Measurements from ENCODE around the gene CEP68. TPM values are rescaled to one million over a fixed set of nuclear protein-coding genes. Genes with fewer than 3 reads are reported as not detected.

CEP68 gene
- total and polyA plus RNA-seq, 8 donors: 4.4 to 13.2 (median 10.1) TPM

- FAIRE-seq: no peak
- Histone ChIP-seq H3K36me3 (no peaks in the 10 kb centered on the region), H3K4me1 (peaks cover 36 to 48% (median 38%) of the 10 kb centered on the region in 3 donors), H3K27me3 (no peaks in the 10 kb centered on the region), H3K4me3 (no peak overlapping the region), H3K27ac (peak overlapping the region in 1 of 4 donors; percentile 93), H3K9me3 (no peaks in the 10 kb centered on the region)
- intact Hi-C loops (cut with DNase I): loop anchor here in 1 of 3 donors (10.0 kb wide), 1 partner anchor 112 kb away; no protein-coding TSS in a partner anchor
- 58 to 75% methylated on average over 13 of the region's 13 CpGs for WGBS, 2 donors
- no peak for TF ChIP-seq CTCF (IDR thresholded peaks at IDR 0.05)
- no peak for DNase-seq
- ATAC-seq: no peak
These were observed 6.9 kb downstream of the CEP68 start for GRCh38 chr2:65062843-65063825.

GRCh38 chr2:65064728-65065552 lies 8.7 kb downstream of the CEP68 start:
- Histone ChIP-seq H3K27me3 (no peaks in the 10 kb centered on the region), H3K9me3 (no peaks in the 10 kb centered on the region), H3K4me1 (peaks cover 25 to 32% (median 26%) of the 10 kb centered on the region in 3 donors), H3K4me3 (no peak overlapping the region), H3K36me3 (peaks cover 0 to 3% (median 0%) of the 10 kb centered on the region in 3 donors), H3K27ac (peak overlapping the region in 3 of 4 donors; percentile 19 to 71 (median 67))
- FAIRE-seq (no peak), DNase-seq (peak in 4 of 6 donors; percentile 57 to 65 (median 60)), ATAC-seq (peak; percentile 49 to 77 (median 63))
- peak in 2 of 4 donors; percentile 8 to 43 for TF ChIP-seq CTCF (IDR thresholded peaks at IDR 0.05)
- WGBS, 2 donors: 35 to 40% methylated on average over 14 of the region's 14 CpGs
- intact Hi-C loops (cut with DNase I): loop anchor here in 1 of 3 donors (10.0 kb wide), 1 partner anchor 110 kb away; no protein-coding TSS in a partner anchor

- 76 to 82% methylated on average over 14 of the region's 14 CpGs for WGBS, 2 donors
- peak overlapping the region in 1 of 4 donors; percentile 12 for H3K27ac ChIP-seq
- no peaks in the 10 kb centered on the region for H3K9me3 ChIP-seq
- no peak for ATAC-seq
- H3K27me3 ChIP-seq: no peaks in the 10 kb centered on the region
- TF ChIP-seq CTCF (IDR thresholded peaks at IDR 0.05): no peak
- H3K36me3 ChIP-seq: peaks cover 0 to 17% (median 0%) of the 10 kb centered on the region in 3 donors
- no peak for FAIRE-seq
- DNase-seq: no peak
- H3K4me3 ChIP-seq: no peak overlapping the region
- H3K4me1 ChIP-seq: peaks cover 6 to 11% (median 7%) of the 10 kb centered on the region in 3 donors
- intact Hi-C loops (cut with DNase I): loop anchor here in 1 of 3 donors (10.0 kb wide), 1 partner anchor 107 kb away; no protein-coding TSS in a partner anchor
These were observed 11.8 kb downstream of the CEP68 start for GRCh38 chr2:65067806-65068553.

GRCh38 chr2:65069439-65069824 lies 13.2 kb downstream of the CEP68 start:
- Histone ChIP-seq H3K27me3 (no peaks in the 10 kb centered on the region), H3K4me3 (no peak overlapping the region), H3K36me3 (peaks cover 0 to 17% (median 0%) of the 10 kb centered on the region in 3 donors), H3K9me3 (no peaks in the 10 kb centered on the region), H3K4me1 (peaks cover 4 to 7% (median 6%) of the 10 kb centered on the region in 3 donors), H3K27ac (peak overlapping the region in 1 of 4 donors; percentile 41)
- intact Hi-C loops (cut with DNase I): loop anchor here in 1 of 3 donors (10.0 kb wide), 1 partner anchor 105 kb away; no protein-coding TSS in a partner anchor
- 81 to 88% methylated on average over 6 of the region's 6 CpGs for WGBS, 2 donors
- ATAC-seq: no peak
- DNase-seq: peak in 2 of 6 donors; percentile 9 to 22
- FAIRE-seq: no peak
- no peak for TF ChIP-seq CTCF (IDR thresholded peaks at IDR 0.05)
